Thoracic aorta (tissue), 2 donors: ENCODE results near the gene DLL4. TPM values are rescaled to one million over a fixed set of nuclear protein-coding genes. Genes with fewer than 3 reads are reported as not detected.
A peak's percentile ranks its signal among the peaks of the same experiment; 100 is the strongest.

Experiments
- ATAC-seq: fragments of 150-250 bp; one replicate; pipeline ENCODE4 v1.8.0; 2017; ENCODE audit warnings: low read depth; ENCODE audit not compliant: insufficient number of reproducible peaks, low FRiP score
- DNase-seq: peaks from one replicate; pipeline ENCODE4 v3.0.0-alpha.2; 2020; ENCODE audit warnings: low spot score
- H3K27ac ChIP-seq, 2 donors: fragments of 200-600 bp; sonication (generic); 1 replicate in 1 of 2; 2 replicates in 1 of 2; pipeline ENCODE4 v1.5.1; 2016; ENCODE audit warnings: mild to moderate bottlenecking in 2 of 2, moderate library complexity in 2 of 2
- H3K27me3 ChIP-seq: fragments of 200-600 bp; sonication (generic); replicated peaks from 2 replicates; pipeline ENCODE4 v1.6.0; 2016; ENCODE audit warnings: mild to moderate bottlenecking; ENCODE audit not compliant: insufficient read depth
- H3K36me3 ChIP-seq: fragments of 200-600 bp; sonication (generic); one replicate; pipeline ENCODE4 v1.5.1; 2016
- H3K4me1 ChIP-seq, 2 donors: fragments of 200-600 bp; sonication (generic); 1 replicate in 1 of 2; 2 replicates in 1 of 2; pipeline versions ENCODE4 v1.5.1 to v1.6.0; 2016; ENCODE audit warnings: low read depth in 2 of 2, mild to moderate bottlenecking in 1 of 2; ENCODE audit not compliant: control insufficient read depth in 1 of 2
- H3K4me3 ChIP-seq: fragments of 200-600 bp; sonication (generic); 2 replicates; pipeline ENCODE4 v1.5.1; 2016; ENCODE audit warnings: mild to moderate bottlenecking
- H3K9me3 ChIP-seq: fragments of 200-600 bp; sonication (generic); 2 replicates; pipeline ENCODE4 v1.5.1; 2016
- CTCF ChIP-seq: fragments of 200-600 bp; sonication (generic); IDR thresholded peaks from one replicate; pipeline ENCODE4 v1.5.1; 2019; ENCODE audit warnings: antibody characterized with exemption
- total RNA-seq, 2 donors: library from RNA; depleted of rRNA; stranded (reverse); fragments of >200 nt; gene quantifications; one replicate each; pipeline versions ENCODE4 v1.1.0 to v1.2.3, GENCODE V29; 2016

DLL4 gene
- total RNA-seq, 2 donors from 2014 or later: 6.2 to 13.0 TPM

GRCh38 chr15:40955930-40956540 lies 26.9 kb downstream of the DLL4 start:
- peak overlapping the region; percentile 91 for H3K27ac ChIP-seq
- no peaks in the 10 kb centered on the region for H3K27me3 ChIP-seq
- peaks cover 17 to 59% of the 10 kb centered on the region in 2 donors for H3K4me1 ChIP-seq
- DNase-seq (no peak), ATAC-seq (no peak)
- H3K9me3 ChIP-seq: no peaks in the 10 kb centered on the region
- no peak overlapping the region for H3K4me3 ChIP-seq
- TF ChIP-seq CTCF: no peak
- no peaks in the 10 kb centered on the region for H3K36me3 ChIP-seq

GRCh38 chr15:40956541-40956982 lies 27.4 kb downstream of the DLL4 start:
- ATAC-seq (no peak), DNase-seq (no peak)
- H3K27ac ChIP-seq: peak overlapping the region; percentile 91
- no peak for TF ChIP-seq CTCF
- H3K4me3 ChIP-seq: no peak overlapping the region
- no peaks in the 10 kb centered on the region for H3K27me3 ChIP-seq
- H3K4me1 ChIP-seq: peaks cover 17 to 59% of the 10 kb centered on the region in 2 donors
- H3K9me3 ChIP-seq: no peaks in the 10 kb centered on the region
- H3K36me3 ChIP-seq: no peaks in the 10 kb centered on the region

- Histone ChIP-seq H3K36me3 (no peaks in the 10 kb centered on the region), H3K4me1 (peaks cover 17 to 59% of the 10 kb centered on the region in 2 donors), H3K9me3 (no peaks in the 10 kb centered on the region), H3K27me3 (no peaks in the 10 kb centered on the region), H3K4me3 (peak overlapping the region; percentile 24), H3K27ac (peak overlapping the region; percentile 91)
- no peak for DNase-seq
- no peak for TF ChIP-seq CTCF
- ATAC-seq: no peak
These were observed 28.0 kb downstream of the DLL4 start for GRCh38 chr15:40957041-40957555.

- Histone ChIP-seq H3K27ac (peak overlapping the region; percentile 91), H3K4me1 (peaks cover 17 to 54% of the 10 kb centered on the region in 2 donors), H3K9me3 (no peaks in the 10 kb centered on the region), H3K27me3 (no peaks in the 10 kb centered on the region), H3K4me3 (peak overlapping the region; percentile 24), H3K36me3 (no peaks in the 10 kb centered on the region)
- ATAC-seq (peak; percentile 49), DNase-seq (peak; percentile 82)
- TF ChIP-seq CTCF: no peak
These were observed 28.5 kb downstream of the DLL4 start for GRCh38 chr15:40957581-40958051.

- no peaks in the 10 kb centered on the region for H3K27me3 ChIP-seq
- no peak overlapping the region for H3K4me3 ChIP-seq
- ATAC-seq: no peak
- H3K27ac ChIP-seq: peak overlapping the region; percentile 74 to 91
- no peaks in the 10 kb centered on the region for H3K9me3 ChIP-seq
- peaks cover 17 to 52% of the 10 kb centered on the region in 2 donors for H3K4me1 ChIP-seq
- no peak for TF ChIP-seq CTCF
- DNase-seq: no peak
- H3K36me3 ChIP-seq: no peaks in the 10 kb centered on the region
These were observed 29.0 kb downstream of the DLL4 start for GRCh38 chr15:40958146-40958545.
